ENCODE data around the gene KYNU.

DNA sequence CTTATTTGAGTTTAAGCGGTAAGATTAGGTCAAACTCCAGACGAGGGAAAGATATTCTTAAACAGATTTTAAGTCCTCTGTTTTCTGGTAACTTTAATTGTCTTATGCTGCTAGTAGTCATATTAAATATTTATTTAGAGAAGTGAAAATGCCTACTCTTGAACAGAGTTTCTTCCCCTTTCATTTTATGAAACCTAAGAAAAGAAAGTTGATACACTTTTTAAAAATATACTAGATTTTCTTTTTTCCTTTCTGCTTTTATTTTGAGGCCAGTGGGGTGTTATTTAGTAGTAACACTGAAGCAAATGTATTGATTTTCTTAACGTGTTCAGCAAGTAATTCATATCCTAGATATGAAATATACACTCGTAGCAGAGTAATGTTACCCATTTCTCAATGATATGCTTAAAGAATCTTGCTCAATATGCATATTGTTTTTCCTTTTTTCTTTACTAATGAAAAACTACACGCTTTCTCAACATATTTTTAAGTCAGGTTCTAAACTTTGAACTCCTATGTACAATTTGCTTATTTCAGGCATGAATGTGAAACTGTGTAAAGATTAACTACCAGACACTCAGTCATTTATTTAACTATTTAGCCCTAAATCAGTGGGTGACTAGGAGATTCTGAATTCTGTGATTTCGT is 691 bp downstream of the KYNU start:
- TF ChIP-seq, protein P1, sequence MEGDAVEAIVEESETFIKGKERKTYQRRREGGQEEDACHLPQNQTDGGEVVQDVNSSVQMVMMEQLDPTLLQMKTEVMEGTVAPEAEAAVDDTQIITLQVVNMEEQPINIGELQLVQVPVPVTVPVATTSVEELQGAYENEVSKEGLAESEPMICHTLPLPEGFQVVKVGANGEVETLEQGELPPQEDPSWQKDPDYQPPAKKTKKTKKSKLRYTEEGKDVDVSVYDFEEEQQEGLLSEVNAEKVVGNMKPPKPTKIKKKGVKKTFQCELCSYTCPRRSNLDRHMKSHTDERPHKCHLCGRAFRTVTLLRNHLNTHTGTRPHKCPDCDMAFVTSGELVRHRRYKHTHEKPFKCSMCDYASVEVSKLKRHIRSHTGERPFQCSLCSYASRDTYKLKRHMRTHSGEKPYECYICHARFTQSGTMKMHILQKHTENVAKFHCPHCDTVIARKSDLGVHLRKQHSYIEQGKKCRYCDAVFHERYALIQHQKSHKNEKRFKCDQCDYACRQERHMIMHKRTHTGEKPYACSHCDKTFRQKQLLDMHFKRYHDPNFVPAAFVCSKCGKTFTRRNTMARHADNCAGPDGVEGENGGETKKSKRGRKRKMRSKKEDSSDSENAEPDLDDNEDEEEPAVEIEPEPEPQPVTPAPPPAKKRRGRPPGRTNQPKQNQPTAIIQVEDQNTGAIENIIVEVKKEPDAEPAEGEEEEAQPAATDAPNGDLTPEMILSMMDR (IDR thresholded peaks at IDR 0.05), result no peak
- no peak for TF ChIP-seq POLR2A (IDR thresholded peaks at IDR 0.05)
